Memory B cell (primary cell): ENCODE data around the gene ACTL6A.
A peak's percentile ranks its signal among the peaks of the same experiment; 100 is the strongest.

Experiments
- ATAC-seq: fragments of 150-1000 bp; cut with Tn5 transposase; 2 replicates; pipeline ENCODE4 v1.10.0; 2021; ENCODE audit warnings: low read depth, mild to moderate bottlenecking, moderate library complexity
- DNase-seq, 2 donors: peaks; one replicate each; pipeline ENCODE4 v3.0.0; 2022; ENCODE audit warnings: low spot score in 2 of 2
- H3K27ac Mint-ChIP-seq: one replicate; pipeline ENCODE4 v1.8.0; 2022; ENCODE audit warnings: mild to moderate bottlenecking, moderate library complexity, mixed read lengths
- H3K27me3 Mint-ChIP-seq: one replicate; pipeline ENCODE4 v1.8.0; 2022; ENCODE audit warnings: mixed read lengths
- H3K36me3 Mint-ChIP-seq: one replicate; pipeline ENCODE4 v1.8.0; 2022; ENCODE audit warnings: mild to moderate bottlenecking, mixed read lengths
- H3K4me1 Mint-ChIP-seq: one replicate; pipeline ENCODE4 v1.8.0; 2022; ENCODE audit warnings: mixed read lengths
- H3K4me3 Mint-ChIP-seq: one replicate; pipeline ENCODE4 v1.8.0; 2022; ENCODE audit warnings: mild to moderate bottlenecking, moderate library complexity, mixed read lengths
- H3K9me3 Mint-ChIP-seq: one replicate; pipeline ENCODE4 v1.8.0; 2022; ENCODE audit warnings: mixed read lengths

The ACTL6A gene

GRCh38 chr3:179551349-179552105, 11.2 kb upstream of the ACTL6A start:
- no peaks in the 10 kb centered on the region for H3K36me3 Mint-ChIP-seq
- H3K9me3 Mint-ChIP-seq = no peaks in the 10 kb centered on the region
- H3K4me3 Mint-ChIP-seq = no peak overlapping the region
- ATAC-seq = no peak
- H3K27me3 Mint-ChIP-seq = no peaks in the 10 kb centered on the region
- no peak overlapping the region for H3K27ac Mint-ChIP-seq
- H3K4me1 Mint-ChIP-seq = no peaks in the 10 kb centered on the region
- no peak for DNase-seq

DNA sequence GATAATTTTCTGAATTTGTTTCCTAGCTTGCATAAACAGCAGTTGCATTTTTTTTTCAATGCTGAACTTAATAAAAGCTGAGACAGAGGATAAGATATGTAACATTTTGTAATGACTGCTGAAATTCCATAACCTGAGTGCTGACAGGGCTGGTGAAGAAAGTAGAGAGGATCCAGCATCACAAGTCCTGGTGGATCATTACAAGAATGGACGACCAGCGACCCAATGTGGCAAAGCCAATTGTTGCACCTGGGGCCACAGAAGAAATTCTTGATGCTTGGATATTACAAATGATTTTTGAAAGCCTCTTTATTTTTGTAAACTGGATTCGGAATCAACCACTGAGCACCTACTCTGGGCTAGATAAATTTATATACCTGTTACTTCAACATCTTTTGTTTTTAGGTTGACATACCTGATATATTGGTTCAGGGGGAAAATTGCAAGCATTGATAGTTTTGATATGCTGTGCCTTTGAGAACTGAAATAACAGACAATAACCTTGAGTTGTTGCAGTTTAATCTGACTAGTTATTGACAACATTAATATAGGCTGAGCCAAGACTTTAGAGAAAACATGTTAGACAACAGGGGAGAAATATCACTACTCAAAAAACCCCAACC, 3.9 kb upstream of the ACTL6A start:
- no peak overlapping the region for H3K27ac Mint-ChIP-seq
- no peaks in the 10 kb centered on the region for H3K36me3 Mint-ChIP-seq
- DNase-seq = peak; percentile 49 to 54
- H3K27me3 Mint-ChIP-seq = no peaks in the 10 kb centered on the region
- H3K4me3 Mint-ChIP-seq = no peak overlapping the region
- peaks cover 10% of the 10 kb centered on the region for H3K4me1 Mint-ChIP-seq
- no peaks in the 10 kb centered on the region for H3K9me3 Mint-ChIP-seq
- no peak for ATAC-seq

GRCh38 chr3:179560791-179561190, 1.9 kb upstream of the ACTL6A start:
- Mint-ChIP-seq H3K27me3 (no peaks in the 10 kb centered on the region), H3K27ac (no peak overlapping the region), H3K36me3 (no peaks in the 10 kb centered on the region), H3K4me1 (peaks cover 17% of the 10 kb centered on the region), H3K9me3 (no peaks in the 10 kb centered on the region), H3K4me3 (no peak overlapping the region)
- ATAC-seq = no peak
- no peak for DNase-seq

- peak overlapping the region; percentile 88 for H3K4me3 Mint-ChIP-seq
- H3K27ac Mint-ChIP-seq = peak overlapping the region; percentile 80
- peaks cover 22% of the 10 kb centered on the region for H3K4me1 Mint-ChIP-seq
- H3K27me3 Mint-ChIP-seq = no peaks in the 10 kb centered on the region
- H3K36me3 Mint-ChIP-seq = no peaks in the 10 kb centered on the region
- DNase-seq (peak; percentile 54 to 65), ATAC-seq (peak; percentile 63)
- H3K9me3 Mint-ChIP-seq = no peaks in the 10 kb centered on the region
These were observed 601 bp downstream of the ACTL6A start for GRCh38 chr3:179563271-179563783.

DNA sequence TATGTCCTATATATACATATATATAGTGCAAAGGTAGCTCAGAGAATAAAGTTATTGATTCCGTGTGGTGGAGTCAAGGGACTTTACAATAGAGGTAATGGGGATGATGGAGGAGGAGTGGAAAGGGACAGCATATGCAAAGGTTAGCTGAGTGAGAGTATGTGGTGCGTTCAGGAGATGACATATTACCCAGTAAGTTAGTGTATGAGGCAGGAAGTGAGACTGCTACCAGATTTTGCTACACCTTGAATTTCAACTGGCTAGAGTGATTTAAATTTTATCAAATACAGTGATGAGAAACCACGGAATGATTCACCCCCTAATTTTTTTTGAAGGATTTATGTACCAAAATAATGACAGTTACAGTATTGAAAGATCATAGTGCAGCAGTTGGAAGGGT, 2.8 kb downstream of the ACTL6A start:
- no peaks in the 10 kb centered on the region for H3K9me3 Mint-ChIP-seq
- H3K36me3 Mint-ChIP-seq = peaks cover 5% of the 10 kb centered on the region
- no peak overlapping the region for H3K4me3 Mint-ChIP-seq
- H3K27ac Mint-ChIP-seq = no peak overlapping the region
- no peaks in the 10 kb centered on the region for H3K27me3 Mint-ChIP-seq
- peaks cover 23% of the 10 kb centered on the region for H3K4me1 Mint-ChIP-seq
- no peak for DNase-seq
- no peak for ATAC-seq

DNA sequence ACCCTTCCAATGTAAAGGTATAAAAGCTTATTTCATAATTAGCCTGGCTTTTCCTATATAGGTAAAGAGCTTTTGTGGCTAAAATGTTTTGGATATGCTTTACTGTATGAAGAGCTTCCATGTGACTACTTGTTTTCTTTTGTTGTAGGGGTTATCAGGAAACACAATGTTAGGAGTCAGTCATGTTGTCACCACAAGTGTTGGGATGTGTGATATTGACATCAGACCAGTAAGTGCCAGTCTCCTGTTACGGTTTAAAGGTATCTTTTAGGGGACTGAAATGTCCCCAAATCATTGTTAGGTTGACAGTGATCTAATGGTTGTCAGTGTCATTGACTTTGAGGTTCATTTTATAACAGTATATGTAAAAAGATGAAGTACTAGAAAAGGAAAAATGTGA, 18.3 kb downstream of the ACTL6A start:
- Mint-ChIP-seq H3K4me1 (no peaks in the 10 kb centered on the region), H3K9me3 (no peaks in the 10 kb centered on the region), H3K36me3 (peaks cover 24% of the 10 kb centered on the region), H3K4me3 (no peak overlapping the region), H3K27ac (peak overlapping the region; percentile 49), H3K27me3 (no peaks in the 10 kb centered on the region)
- DNase-seq (no peak), ATAC-seq (no peak)

- no peak overlapping the region for H3K4me3 Mint-ChIP-seq
- H3K36me3 Mint-ChIP-seq = peaks cover 16% of the 10 kb centered on the region
These were observed 26.4 kb downstream of the ACTL6A start for GRCh38 chr3:179589143-179589542.

DNA sequence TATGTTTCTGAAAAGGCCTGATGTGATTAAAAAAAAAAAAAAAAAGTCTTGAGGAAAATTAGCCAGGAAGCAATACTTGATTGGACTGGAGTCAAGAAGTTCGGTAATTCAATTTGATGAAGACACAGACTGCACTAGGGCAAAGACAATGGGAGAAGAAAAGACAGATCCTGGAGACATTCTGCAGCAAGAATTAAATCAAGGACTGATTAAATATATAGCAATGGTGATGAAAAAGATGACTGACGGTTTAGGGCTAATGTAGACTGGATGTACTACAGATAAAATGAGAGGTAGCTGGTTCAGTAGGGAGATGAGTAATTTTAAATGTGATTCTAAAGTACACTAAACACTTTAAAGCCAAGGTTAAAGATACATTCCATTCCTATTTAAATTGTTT, 27.9 kb downstream of the ACTL6A start:
- no peak for DNase-seq
- Mint-ChIP-seq H3K4me1 (no peaks in the 10 kb centered on the region), H3K27ac (no peak overlapping the region), H3K4me3 (no peak overlapping the region), H3K27me3 (no peaks in the 10 kb centered on the region), H3K9me3 (no peaks in the 10 kb centered on the region), H3K36me3 (peaks cover 14% of the 10 kb centered on the region)
- ATAC-seq = no peak

More at GRCh38 chr3:179589143-179589542, 26.4 kb downstream of the ACTL6A start:
- H3K27ac Mint-ChIP-seq = no peak overlapping the region
- DNase-seq = no peak
- no peaks in the 10 kb centered on the region for H3K27me3 Mint-ChIP-seq
- H3K4me1 Mint-ChIP-seq = no peaks in the 10 kb centered on the region
- no peak for ATAC-seq
- H3K9me3 Mint-ChIP-seq = no peaks in the 10 kb centered on the region

- no peak overlapping the region for H3K27ac Mint-ChIP-seq
- H3K4me3 Mint-ChIP-seq = no peak overlapping the region
- no peak for DNase-seq
- no peak for ATAC-seq
- H3K9me3 Mint-ChIP-seq = no peaks in the 10 kb centered on the region
- H3K4me1 Mint-ChIP-seq = no peaks in the 10 kb centered on the region
- peaks cover 12% of the 10 kb centered on the region for H3K36me3 Mint-ChIP-seq
- no peaks in the 10 kb centered on the region for H3K27me3 Mint-ChIP-seq
These were observed 28.6 kb downstream of the ACTL6A start for GRCh38 chr3:179591313-179591712.

- no peak for ATAC-seq
- H3K9me3 Mint-ChIP-seq = no peaks in the 10 kb centered on the region
- peaks cover 14% of the 10 kb centered on the region for H3K36me3 Mint-ChIP-seq
- H3K27me3 Mint-ChIP-seq = no peaks in the 10 kb centered on the region
- H3K4me1 Mint-ChIP-seq = peaks cover 2% of the 10 kb centered on the region
- no peak overlapping the region for H3K27ac Mint-ChIP-seq
- no peak overlapping the region for H3K4me3 Mint-ChIP-seq
- no peak for DNase-seq
These were observed 36.8 kb downstream of the ACTL6A start for GRCh38 chr3:179599531-179599930.

- H3K4me3 Mint-ChIP-seq = peak overlapping the region; percentile 21
- no peak for DNase-seq
- ATAC-seq = no peak
- peaks cover 23% of the 10 kb centered on the region for H3K4me1 Mint-ChIP-seq
- H3K9me3 Mint-ChIP-seq = no peaks in the 10 kb centered on the region
- H3K27ac Mint-ChIP-seq = peak overlapping the region; percentile 99
- no peaks in the 10 kb centered on the region for H3K27me3 Mint-ChIP-seq
- H3K36me3 Mint-ChIP-seq = peaks cover 16% of the 10 kb centered on the region
These were observed 40.6 kb downstream of the ACTL6A start for GRCh38 chr3:179603321-179603720.

DNA sequence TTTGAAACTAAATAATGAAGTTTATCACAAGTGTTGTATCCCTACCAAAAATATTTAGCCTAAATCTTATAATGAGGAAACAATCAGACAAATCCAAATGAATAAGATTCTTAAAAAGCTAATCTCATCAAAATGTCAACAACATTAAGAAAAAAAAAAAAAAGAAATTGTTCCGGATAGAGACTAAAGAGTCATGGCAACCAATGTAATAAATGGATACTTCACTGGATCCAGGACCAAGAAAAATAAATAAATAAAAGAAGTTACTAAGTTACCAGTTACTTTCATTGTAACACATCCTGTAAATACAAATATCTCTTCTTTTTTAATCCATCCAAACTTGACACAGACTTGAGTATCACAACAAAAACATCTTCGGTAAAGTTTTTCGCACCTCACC, 41.1 kb downstream of the ACTL6A start:
- peaks cover 16% of the 10 kb centered on the region for H3K36me3 Mint-ChIP-seq
- DNase-seq (no peak), ATAC-seq (no peak)
- H3K9me3 Mint-ChIP-seq = no peaks in the 10 kb centered on the region
- H3K27ac Mint-ChIP-seq = peak overlapping the region; percentile 99
- H3K4me1 Mint-ChIP-seq = peaks cover 24% of the 10 kb centered on the region
- no peaks in the 10 kb centered on the region for H3K27me3 Mint-ChIP-seq
- peak overlapping the region; percentile 100 for H3K4me3 Mint-ChIP-seq

GRCh38 chr3:179604321-179605078, 41.8 kb downstream of the ACTL6A start, which contains the start of the genes MRPL47 and NDUFB5:
Gene MRPL47 (minus strand): TSS chr3:179604638. CDS start chr3:179604624, 14 bp downstream.
Gene NDUFB5 (plus strand): TSS chr3:179604794. CDS start chr3:179604816, 22 bp downstream.
- no peaks in the 10 kb centered on the region for H3K27me3 Mint-ChIP-seq
- H3K9me3 Mint-ChIP-seq = no peaks in the 10 kb centered on the region
- ATAC-seq = peak; percentile 94
- peaks cover 12% of the 10 kb centered on the region for H3K36me3 Mint-ChIP-seq
- H3K4me3 Mint-ChIP-seq = peak within 1 kb of the TSS; percentile 100
- peak within 1 kb of the TSS; percentile 99 for H3K27ac Mint-ChIP-seq
- peak; percentile 82 to 89 for DNase-seq
- peaks cover 31% of the 10 kb centered on the region for H3K4me1 Mint-ChIP-seq
